GM12891 (cell line): ENCODE measurements around the gene MEIKIN.

Experiments used
- POLR2A ChIP-seq: IDR thresholded peaks from 2 replicates; pipeline ENCODE4 v1.6.1; 2011; ENCODE audit warnings: low read depth, low read length, control low read depth
- TAF1 ChIP-seq: IDR thresholded peaks from 2 replicates; pipeline ENCODE4 v1.6.1; 2011; ENCODE audit warnings: low read depth, low read length, control low read depth

DNA sequence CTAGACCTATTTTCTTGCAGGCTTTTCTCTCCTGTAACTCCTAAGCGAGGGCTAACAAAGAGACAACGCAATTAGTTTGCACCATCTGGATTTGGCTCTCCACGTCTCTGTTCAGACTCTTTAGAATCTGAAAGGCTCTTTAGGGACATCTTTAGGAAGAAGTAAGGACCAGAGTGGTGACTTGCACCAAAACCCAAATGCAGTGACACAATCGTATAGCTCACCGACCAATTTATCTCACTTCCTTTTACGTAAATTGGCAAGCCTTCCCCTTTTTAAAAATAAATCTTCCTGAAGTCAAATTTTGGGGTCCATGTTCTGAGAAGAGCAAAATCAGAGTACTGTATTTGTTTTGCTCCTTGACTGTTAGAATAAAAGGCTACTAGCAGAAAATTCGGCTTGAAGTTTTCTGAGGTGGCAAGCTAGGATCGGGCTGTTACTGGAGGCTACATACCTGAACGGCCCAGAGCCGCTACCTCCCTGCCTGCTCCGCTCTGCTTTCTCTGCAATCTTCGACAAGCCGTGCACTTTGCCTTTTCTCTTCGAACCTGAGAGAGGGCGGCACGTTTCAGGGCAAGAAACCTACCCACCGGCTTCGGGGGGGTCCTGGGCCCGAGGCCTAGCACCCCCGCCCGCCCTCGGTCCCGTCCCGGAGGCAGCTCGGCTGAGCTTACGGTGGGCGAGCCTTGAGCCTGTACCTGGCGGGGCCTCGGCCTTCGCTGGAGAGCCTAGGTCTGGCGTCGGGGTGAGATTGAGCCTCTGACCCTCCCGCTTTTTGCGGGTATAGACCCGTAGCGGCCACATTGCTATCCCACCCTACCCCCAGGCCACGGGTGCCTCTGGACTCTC is 537 bp downstream of the MEIKIN start:
- TF ChIP-seq POLR2A (no peak), TAF1 (no peak)
